GM21619 (cell line): ENCODE results near the gene INAFM2.

Source experiments
- ATAC-seq: cut with Tn5 transposase; IDR thresholded peaks from one replicate; pipeline ENCODE4 v1.9.1; 2021; ENCODE audit not compliant: unreplicated experiment

The INAFM2 gene

DNA sequence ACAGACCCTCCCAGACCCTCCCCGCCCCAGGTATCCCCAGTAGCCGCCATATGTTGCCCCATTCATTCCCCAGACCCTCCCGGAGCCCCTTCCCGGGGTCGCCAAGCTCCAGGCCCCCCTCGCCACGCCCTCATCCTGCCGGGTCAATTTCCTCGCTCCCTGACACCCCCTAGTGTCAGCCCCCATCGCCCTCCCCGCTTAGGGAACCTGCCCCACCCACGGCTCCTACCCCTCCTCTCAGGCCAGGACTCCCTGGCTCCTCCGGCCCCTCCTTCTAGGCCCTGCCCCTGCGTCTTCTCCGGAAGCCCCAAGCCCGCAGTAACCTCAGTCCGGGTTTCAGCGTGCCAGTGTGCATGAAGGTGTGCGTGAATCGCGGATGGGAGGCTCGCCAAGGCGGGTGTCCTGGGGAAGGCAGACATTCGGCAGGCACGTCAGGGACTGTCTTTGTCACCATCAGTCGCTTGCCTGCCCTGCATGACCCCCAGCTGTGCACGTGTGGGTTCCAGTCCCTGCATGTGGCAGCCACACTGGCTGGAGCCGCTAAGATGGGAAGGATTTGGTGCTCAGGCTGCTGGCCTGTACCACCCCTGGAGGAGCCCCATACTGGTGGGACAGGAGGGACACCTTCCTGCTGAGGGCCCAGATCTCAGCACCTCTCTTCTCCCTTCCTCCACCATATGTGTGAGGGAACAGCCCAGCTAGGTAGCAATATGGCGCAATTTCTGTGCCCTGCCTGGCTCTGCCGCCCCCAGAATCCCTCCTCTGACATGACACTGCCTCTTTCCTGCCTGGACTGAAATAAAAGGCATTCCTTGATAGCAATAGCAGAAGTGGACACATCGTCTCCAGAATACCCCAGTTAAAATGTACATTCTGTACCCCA lies 35.2 kb downstream of the INAFM2 start:
- ATAC-seq = peak; percentile 21

GRCh38 chr15:40360015-40360414 lies 36.5 kb downstream of the INAFM2 start:
- ATAC-seq = no peak

DNA sequence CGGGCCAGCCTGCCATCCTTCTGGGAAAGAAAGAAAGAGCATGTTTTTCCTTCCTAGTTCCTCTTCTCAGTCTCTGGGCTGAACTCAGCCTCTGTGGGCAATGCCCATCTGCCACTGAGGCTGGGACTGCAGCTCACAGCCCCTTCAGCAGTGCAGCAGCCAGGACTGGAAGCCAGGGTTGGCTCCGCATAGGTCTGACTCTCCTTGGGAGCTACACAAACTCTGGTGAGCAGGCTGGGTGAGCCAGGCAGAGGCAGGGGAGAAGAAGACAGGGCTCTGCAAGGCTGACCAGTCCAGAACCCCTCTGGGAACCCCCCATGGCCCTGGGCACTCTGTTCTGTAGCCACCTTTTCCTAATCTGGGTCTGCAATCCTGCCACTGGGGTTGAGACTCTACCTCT lies 38.1 kb downstream of the INAFM2 start:
- ATAC-seq = no peak

- ATAC-seq = no peak
These were observed 40.1 kb downstream of the INAFM2 start for GRCh38 chr15:40363611-40364010.

DNA sequence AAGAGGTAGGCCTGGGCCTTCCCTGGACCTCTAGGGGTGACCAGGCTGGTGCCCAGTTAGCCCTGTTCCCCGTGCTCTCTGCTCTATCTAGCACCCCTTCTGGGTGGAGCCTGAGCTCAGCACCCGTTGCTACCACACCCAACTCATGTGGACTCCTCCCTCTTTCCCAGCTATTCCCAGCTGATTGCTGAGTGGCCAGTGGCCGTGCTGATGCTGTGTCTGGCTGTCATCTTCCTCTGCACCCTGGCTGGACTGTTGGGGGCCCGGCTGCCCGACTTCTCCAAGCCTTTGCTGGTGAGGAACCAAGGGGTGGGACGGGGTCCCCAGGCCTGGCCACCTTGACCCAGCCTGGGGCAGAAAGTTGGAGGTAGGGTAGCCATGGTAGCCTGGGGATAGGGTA lies 40.8 kb downstream of the INAFM2 start:
- ATAC-seq = no peak

DNA sequence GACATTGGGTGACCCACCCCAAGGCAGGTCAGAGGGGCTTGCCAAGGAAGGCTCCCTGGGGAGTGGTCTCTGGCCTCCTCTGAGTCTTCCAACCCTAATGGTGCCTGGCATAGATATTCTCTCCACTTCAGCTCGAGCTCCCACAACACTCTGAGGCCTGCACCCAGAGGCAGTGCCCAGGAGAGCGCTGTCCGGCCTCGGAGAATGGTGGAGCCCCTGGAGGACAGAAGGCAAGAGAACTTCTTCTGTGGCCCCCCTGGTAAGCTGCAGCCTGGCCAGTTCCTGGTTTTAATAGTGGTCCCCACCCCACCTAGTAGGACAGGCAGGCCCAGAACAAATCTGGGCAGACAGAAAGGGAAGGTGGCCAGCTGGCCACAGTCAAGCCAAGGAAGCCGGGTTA lies 41.5 kb downstream of the INAFM2 start:
- no peak for ATAC-seq

GRCh38 chr15:40365624-40366456 lies 42.3 kb downstream of the INAFM2 start:
- no peak for ATAC-seq

DNA sequence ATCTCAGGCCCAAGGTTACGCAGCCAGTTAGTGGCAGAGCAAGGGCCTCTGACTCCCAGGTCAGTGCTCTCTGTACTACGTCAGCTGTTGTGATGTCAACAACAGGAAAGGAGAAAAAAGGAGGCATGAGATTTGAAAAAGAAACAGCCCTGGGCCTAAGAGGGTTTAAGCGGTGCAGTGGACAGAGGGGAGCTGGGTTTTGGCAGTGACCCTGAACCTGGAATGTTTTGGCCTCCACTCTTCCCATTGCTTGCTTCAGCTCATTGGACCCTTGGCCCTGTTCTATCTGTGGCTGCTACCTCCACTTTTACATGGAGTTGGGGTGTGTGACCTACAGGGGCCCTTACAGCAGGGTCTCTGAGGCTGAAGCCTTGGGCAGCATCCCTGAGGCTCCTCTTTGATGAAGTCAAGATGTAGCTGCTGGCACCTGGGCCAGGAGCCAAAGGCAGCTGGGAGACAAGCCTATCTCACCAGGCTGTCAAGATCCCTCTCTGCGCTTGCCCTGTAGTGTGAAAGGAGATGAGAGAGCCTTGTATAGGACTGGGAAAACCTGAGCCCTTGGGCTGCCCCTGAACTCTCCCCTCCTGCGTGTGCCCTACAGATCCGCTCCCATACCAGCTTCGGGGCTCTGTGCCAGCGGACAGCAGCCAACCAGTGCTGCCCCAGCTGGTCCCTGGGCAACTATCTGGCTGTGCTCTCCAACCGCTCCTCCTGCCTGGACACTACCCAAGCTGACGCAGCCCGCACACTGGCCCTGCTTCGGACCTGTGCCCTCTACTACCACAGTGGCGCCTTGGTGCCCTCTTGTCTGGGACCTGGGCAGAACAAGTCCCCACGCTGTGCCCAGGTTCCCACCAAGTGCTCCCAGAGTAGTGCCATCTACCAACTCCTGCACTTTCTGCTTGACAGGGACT lies 43.2 kb downstream of the INAFM2 start:
- ATAC-seq = no peak

DNA sequence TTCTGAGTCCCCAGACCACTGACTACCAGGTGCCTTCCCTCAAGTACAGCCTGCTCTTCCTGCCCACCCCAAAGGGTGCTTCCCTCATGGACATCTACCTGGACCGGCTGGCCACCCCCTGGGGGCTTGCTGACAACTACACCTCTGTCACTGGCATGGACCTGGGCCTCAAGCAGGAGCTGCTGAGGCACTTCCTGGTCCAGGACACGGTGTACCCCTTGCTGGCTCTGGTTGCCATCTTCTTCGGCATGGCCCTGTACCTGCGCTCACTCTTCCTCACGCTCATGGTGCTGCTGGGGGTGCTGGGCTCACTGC lies 43.8 kb downstream of the INAFM2 start:
- ATAC-seq = no peak

DNA sequence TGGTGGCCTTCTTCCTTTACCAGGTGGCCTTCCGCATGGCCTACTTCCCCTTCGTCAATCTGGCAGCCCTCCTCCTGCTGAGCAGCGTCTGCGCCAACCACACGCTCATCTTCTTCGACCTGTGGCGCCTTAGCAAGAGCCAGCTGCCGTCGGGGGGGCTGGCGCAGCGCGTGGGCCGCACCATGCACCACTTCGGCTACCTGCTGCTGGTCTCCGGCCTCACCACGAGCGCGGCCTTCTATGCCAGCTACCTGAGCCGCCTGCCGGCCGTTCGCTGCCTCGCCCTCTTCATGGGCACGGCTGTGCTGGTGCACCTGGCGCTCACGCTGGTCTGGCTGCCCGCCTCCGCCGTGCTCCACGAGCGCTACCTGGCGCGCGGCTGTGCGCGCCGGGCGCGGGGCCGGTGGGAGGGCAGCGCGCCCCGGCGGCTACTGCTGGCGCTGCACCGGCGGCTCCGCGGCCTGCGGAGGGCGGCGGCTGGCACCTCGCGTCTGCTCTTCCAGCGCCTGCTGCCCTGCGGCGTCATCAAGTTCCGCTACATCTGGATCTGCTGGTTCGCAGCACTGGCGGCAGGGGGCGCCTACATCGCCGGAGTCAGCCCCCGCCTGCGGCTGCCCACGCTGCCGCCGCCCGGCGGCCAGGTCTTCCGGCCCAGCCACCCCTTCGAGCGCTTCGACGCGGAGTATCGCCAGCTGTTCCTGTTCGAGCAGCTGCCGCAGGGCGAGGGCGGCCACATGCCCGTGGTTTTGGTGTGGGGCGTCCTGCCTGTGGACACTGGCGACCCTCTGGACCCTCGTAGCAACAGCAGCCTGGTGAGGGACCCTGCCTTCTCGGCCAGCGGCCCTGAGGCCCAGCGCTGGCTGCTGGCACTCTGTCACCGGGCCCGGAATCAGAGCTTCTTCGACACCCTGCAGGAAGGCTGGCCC lies 44.5 kb downstream of the INAFM2 start:
- peak; percentile 80 for ATAC-seq

GRCh38 chr15:40368719-40369473 lies 45.4 kb downstream of the INAFM2 start:
- ATAC-seq = no peak

DNA sequence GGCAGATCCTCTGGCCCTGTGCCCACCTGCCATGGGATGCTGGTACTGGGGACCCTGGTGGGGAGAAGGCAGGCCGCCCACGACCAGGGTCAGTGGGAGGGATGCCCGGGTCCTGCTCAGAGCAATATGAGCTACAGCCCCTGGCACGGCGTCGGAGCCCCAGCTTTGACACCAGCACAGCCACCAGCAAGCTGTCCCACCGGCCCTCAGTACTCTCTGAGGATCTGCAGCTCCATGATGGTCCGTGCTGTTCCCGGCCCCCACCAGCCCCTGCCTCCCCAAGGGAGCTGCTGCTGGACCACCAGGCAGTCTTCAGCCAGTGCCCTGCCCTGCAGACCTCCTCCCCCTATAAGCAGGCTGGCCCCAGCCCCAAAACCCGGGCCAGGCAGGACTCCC lies 46.0 kb downstream of the INAFM2 start:
- no peak for ATAC-seq

GRCh38 chr15:40369971-40370370 lies 46.5 kb downstream of the INAFM2 start:
- ATAC-seq = no peak

DNA sequence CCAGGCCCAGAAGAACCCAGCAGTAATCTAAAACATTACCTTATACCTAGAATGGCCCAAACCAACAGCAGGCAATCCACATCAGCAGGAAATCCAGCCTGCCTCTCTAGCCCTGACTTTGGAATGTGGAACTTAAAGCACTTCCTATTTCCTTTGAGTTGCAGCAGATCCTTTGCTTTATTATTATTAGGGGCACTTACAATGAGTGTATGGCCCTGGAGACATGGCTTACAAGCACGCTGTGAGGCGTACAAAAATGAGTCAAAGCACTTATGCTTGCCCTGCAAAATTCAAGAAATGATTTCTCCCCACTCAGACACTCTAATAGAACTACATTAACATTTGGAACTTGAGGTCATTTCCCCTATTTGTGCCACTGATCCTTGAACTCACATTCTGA lies 49.5 kb downstream of the INAFM2 start:
- ATAC-seq = no peak
